Rectal smooth muscle tissue (tissue), 1 donor: ENCODE data around the gene PAQR7.

Source experiments
- H3K27ac ChIP-seq: one replicate; pipeline ENCODE4 v1.7.0; 2013; ENCODE audit warnings: low read depth, low read length, inconsistent platforms
- H3K27me3 ChIP-seq: one replicate; pipeline ENCODE4 v1.7.0; 2013; ENCODE audit warnings: low read length; ENCODE audit not compliant: control insufficient read depth, insufficient read depth
- H3K36me3 ChIP-seq: one replicate; pipeline ENCODE4 v1.7.0; 2013; ENCODE audit warnings: low read length; ENCODE audit not compliant: control insufficient read depth, insufficient read depth
- H3K4me1 ChIP-seq: one replicate; pipeline ENCODE4 v1.7.0; 2013; ENCODE audit warnings: low read length; ENCODE audit not compliant: control insufficient read depth, insufficient read depth
- H3K4me3 ChIP-seq: one replicate; pipeline ENCODE4 v1.7.0; 2013; ENCODE audit warnings: low read length
- H3K9ac ChIP-seq: one replicate; pipeline ENCODE4 v1.7.0; 2013; ENCODE audit warnings: low read length

Gene PAQR7

DNA sequence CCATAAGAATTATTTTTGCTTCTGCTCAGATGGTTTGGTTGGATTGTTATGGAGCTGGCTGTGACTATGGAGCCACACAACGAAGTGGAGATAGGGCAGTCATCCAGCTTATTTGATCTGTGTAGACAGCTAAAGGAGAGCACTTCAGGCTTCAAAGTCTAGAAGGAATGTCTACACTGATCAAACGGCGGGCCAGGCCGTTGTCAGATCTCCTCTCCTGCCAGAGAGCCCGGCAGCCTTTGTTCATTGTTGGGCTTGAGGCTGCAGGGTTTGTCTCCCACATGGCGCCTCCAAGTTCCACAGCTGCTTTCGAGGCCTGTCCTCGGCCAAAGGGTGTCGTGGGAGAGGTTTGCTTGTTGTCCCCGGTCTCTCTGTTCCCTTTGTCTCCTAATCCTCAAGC lies 33.5 kb upstream of the PAQR7 start:
- H3K27ac ChIP-seq = no peak overlapping the region

DNA sequence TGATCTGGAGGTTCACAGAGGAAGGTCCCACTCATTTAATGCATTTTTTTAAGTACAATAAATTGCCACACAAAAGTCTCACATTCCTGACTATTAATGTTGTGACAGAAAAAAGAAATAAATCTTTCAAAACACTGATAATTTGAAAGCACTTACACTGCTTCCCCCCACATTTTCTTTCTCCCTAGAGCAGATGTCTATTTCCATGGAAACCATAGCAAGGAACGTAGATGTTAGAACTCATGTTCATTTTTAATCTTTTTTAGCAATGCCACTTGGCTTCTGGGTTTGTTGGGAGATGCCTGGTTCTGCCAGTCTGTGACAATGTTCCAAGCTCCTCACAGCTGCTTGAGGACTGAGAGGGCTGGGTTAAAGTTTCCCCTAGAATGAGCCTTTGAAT lies 32.7 kb upstream of the PAQR7 start:
- H3K9ac ChIP-seq = no peak overlapping the region
- H3K27me3 ChIP-seq = no peaks in the 10 kb centered on the region
- peaks cover 6% of the 10 kb centered on the region for H3K4me1 ChIP-seq
- H3K4me3 ChIP-seq = no peak overlapping the region
- H3K27ac ChIP-seq = no peak overlapping the region
- no peaks in the 10 kb centered on the region for H3K36me3 ChIP-seq

More for the DNA sequence above, 33.5 kb upstream of the PAQR7 start:
- no peaks in the 10 kb centered on the region for H3K36me3 ChIP-seq
- H3K9ac ChIP-seq = no peak overlapping the region
- no peaks in the 10 kb centered on the region for H3K27me3 ChIP-seq
- no peak overlapping the region for H3K4me3 ChIP-seq
- peaks cover 6% of the 10 kb centered on the region for H3K4me1 ChIP-seq

DNA sequence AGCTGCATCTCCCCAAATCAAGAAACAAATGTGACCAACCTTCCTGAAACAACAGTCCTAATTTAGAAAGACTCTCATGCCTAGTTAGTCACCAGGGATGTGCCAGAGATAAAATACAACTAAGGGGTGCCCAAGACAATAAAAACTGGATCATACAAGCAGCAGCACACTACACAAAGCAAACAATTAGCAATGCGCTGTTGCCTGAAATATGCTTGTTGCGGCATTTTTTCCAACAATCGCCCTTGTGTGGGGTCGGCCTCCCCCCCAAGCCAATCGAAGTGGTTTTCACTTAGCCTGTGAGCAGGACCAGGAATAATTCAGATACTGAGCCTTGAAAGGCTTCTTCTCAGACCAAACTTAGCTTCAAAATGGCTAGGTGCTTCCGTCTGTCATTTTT lies 32.1 kb upstream of the PAQR7 start:
- Histone ChIP-seq H3K4me3 (no peak overlapping the region), H3K9ac (no peak overlapping the region), H3K4me1 (peaks cover 6% of the 10 kb centered on the region), H3K27me3 (no peaks in the 10 kb centered on the region), H3K36me3 (no peaks in the 10 kb centered on the region), H3K27ac (no peak overlapping the region)

DNA sequence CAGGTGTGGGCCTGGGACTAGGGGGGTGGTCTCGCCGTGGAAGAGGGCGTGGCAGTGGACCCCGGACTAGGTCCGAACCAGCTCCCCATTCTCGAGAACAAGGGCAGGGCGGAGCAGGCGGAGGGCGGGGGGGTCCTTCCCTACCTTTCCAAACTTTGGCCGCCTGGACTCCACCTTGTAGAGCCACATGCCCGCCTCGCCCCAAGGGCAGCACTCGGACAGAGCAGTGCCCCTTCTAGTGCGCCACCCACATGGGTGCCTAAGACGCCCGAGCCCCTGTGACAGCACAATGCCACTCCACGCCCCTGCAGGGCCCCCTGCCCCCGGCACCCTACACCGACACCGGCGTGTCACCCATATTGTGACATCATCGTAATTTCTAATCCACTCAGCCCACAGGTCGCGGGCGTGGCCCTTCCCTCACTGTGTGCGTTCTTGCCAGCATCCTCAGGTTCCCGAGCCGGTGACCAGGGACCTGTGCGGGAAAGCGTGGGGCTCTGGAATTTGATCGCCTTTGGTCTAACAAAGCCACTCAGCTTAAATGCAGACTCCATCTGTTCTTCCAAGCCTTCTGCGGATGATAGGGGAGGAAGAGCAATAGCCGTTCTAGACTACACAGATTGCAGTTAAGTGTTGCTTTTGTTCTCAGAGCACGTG lies 31.3 kb upstream of the PAQR7 start:
- H3K4me3 ChIP-seq = peak overlapping the region; percentile 73
- H3K27ac ChIP-seq = peak overlapping the region; percentile 14
- no peak overlapping the region for H3K9ac ChIP-seq
- H3K4me1 ChIP-seq = peaks cover 6% of the 10 kb centered on the region
- no peaks in the 10 kb centered on the region for H3K36me3 ChIP-seq
- H3K27me3 ChIP-seq = no peaks in the 10 kb centered on the region

DNA sequence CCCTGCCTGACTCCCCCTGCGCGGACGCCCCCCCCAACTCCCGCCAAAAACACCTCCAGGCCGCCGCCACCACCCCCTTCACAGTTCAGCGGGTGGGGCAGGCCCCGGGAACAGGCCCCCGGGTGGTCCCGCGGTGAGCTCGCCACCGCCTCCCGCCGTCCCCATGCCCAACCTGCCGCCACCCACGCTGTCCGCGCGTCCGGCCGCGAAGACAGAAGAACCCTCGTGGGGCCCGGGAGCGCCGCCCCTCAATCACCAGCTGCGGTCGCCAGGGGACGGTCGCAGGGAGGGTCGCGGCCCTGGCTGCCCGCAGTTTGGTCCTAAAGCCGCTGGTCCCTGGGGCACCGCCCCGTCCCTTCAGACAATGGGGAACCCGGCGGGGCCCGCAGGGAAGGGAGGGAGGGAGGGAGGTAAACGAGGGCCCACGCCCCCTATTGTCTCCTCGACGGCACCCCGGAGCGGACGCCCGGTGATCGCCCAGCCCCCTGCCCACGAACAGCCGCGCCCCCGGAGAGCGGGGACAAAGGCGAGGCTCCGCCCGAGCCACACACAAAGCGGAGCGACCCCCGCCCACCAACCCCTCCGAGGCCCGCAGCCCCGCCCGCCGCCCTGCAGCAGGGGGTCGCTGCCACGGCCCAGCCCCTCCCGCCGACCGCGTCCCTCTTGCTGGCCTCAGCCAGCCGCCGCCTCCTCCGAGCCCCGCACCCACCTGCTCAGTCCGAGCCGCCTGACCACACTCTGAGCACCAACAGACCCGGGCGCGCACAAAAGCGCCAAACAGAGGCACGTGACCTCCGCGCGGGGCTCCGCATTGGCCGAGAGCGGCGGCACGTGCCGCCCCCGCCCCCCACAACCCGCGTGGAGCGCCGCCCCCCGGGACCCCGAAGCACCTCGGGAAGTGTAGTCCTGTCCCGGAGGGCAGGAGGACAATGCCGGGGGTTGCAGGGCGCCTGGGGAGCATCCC lies 30.5 kb upstream of the PAQR7 start, which contains the start of gene STMN1:
Gene STMN1 (minus strand): TSS at position 740 of the 964 bp plus-strand sequence. CDS start 1,743 bp downstream, outside the sequence.
- peak within 1 kb of the TSS; percentile 14 for H3K27ac ChIP-seq
- H3K4me1 ChIP-seq = peaks cover 6% of the 10 kb centered on the region

DNA sequence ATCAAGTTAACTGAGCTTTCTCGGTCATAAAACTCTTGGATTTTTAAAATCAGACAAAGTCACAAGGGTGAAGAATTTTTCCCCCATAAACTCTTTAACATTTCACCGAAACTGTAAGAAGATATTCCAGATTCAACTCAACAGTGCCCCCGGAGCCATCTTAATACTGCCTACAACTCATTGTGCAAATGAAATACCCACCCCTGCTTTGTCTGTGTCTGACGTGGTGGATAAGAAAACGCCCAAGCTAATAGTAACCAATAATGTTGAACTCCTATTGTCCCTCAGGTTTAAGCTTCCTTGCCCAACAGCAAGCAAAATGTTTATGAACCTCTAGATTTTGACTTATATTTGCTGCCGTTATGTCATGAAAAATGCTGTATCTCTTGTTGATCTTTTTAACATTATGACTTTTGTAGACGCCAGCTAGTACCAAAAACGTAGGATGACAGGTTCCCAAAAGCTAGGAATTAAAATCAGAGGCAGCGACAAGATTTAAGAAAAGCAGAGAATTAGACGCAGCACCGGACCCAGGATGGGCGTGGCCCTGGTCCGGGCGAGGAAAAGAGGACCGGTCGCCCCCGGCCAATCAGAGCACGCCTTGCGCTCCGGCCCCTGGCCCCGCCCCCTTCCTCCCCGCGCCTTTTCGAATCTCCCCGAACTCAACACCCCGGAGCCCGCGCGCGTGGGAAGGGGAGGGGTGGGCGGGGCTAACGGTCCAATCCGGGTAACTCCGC lies 29.6 kb upstream of the PAQR7 start:
- H3K36me3 ChIP-seq = peaks cover 3% of the 10 kb centered on the region
- H3K4me1 ChIP-seq = peaks cover 6% of the 10 kb centered on the region
- no peak overlapping the region for H3K9ac ChIP-seq
- H3K27me3 ChIP-seq = no peaks in the 10 kb centered on the region
- peak overlapping the region; percentile 73 for H3K4me3 ChIP-seq
- H3K27ac ChIP-seq = no peak overlapping the region

More for the DNA sequence above, 30.5 kb upstream of the PAQR7 start, which contains the start of gene STMN1:
- no peak within 1 kb of the TSS for H3K9ac ChIP-seq
- H3K27me3 ChIP-seq = no peaks in the 10 kb centered on the region
- H3K4me3 ChIP-seq = peak within 1 kb of the TSS; percentile 73
- H3K36me3 ChIP-seq = peaks cover 3% of the 10 kb centered on the region

DNA sequence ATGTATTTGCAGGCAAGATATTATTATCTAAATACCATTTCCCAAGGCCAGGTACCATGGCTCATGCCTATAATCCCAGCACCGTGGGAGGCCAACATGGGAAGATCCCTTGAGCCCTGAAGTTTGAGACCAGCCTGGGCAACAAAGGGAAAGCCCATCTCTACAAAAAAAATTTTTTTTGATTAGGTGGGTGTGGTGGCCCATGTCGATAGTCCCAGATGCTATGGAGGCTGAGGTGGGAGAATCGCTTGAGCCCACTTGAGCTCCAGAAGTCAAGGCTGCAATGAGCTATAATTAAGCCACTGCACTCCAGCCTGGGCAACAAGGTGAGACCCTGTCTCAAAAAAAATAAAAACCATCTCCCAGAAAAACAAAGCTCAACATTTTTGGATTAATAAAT lies 28.5 kb upstream of the PAQR7 start:
- no peak overlapping the region for H3K4me3 ChIP-seq

DNA sequence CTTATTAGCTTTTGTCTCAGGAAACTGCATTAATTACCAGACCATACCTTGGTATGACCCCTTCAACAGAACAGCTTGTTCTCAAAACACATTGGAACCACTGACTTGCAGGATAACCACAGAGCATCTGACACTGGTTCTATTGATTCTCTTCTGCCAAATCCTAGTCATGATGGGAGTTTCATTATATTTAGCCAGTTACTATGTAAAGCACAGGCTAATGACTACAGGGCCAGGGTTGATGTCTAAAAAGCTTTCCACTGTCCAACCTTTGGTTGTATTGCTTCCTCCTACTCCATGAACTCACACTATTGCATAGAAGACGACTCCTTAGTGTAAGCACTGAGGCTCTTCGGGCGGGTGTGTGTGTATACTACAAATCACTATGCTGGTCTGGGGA lies 27.0 kb upstream of the PAQR7 start:
- H3K27ac ChIP-seq = no peak overlapping the region
- peaks cover 6% of the 10 kb centered on the region for H3K4me1 ChIP-seq
- no peak overlapping the region for H3K4me3 ChIP-seq
- H3K36me3 ChIP-seq = peaks cover 10% of the 10 kb centered on the region
- no peak overlapping the region for H3K9ac ChIP-seq
- H3K27me3 ChIP-seq = no peaks in the 10 kb centered on the region

More for the DNA sequence above, 28.5 kb upstream of the PAQR7 start:
- Histone ChIP-seq H3K27ac (no peak overlapping the region), H3K27me3 (no peaks in the 10 kb centered on the region), H3K4me1 (peaks cover 6% of the 10 kb centered on the region), H3K9ac (no peak overlapping the region), H3K36me3 (peaks cover 6% of the 10 kb centered on the region)

DNA sequence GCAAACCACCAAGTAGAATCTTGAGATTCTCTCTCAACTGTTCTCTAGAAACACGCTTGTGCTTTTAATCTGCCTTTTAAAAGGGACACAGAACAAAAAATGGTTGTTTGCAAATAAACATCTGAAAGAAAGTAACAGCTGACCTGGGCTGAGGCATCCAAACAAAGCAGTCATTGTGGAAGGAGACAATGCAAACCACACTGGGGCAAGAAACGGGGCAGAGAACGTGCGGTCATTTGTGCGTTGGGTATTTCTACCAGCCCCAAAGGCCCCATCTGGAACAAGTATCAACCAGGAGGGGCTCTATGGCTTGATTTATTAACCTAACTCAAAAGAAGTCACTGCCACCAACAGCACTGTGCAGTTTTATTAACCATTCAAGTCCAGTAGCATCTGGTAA lies 24.7 kb upstream of the PAQR7 start:
- Histone ChIP-seq H3K9ac (no peak overlapping the region), H3K36me3 (peaks cover 10% of the 10 kb centered on the region), H3K27me3 (no peaks in the 10 kb centered on the region), H3K27ac (no peak overlapping the region), H3K4me1 (peaks cover 6% of the 10 kb centered on the region), H3K4me3 (no peak overlapping the region)

DNA sequence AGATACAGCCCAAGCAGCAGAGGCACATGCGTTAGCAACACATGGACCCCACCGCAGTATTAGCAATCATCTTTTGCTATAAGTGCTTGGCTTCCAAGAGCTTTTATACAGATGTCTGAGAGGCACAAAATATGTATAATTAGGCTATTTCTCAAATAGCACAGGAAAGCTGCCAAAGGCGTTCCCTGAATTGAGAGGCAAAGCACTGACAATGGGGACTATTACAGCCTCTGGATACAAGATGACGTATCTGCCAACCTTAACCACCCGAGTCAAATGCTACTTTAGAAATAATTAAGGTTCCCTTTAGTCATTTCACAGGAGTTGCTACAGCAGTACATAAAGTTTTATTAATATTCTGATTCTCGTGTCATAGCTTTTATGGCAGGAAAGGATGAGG lies 24.3 kb upstream of the PAQR7 start:
- H3K36me3 ChIP-seq = peaks cover 10% of the 10 kb centered on the region

DNA sequence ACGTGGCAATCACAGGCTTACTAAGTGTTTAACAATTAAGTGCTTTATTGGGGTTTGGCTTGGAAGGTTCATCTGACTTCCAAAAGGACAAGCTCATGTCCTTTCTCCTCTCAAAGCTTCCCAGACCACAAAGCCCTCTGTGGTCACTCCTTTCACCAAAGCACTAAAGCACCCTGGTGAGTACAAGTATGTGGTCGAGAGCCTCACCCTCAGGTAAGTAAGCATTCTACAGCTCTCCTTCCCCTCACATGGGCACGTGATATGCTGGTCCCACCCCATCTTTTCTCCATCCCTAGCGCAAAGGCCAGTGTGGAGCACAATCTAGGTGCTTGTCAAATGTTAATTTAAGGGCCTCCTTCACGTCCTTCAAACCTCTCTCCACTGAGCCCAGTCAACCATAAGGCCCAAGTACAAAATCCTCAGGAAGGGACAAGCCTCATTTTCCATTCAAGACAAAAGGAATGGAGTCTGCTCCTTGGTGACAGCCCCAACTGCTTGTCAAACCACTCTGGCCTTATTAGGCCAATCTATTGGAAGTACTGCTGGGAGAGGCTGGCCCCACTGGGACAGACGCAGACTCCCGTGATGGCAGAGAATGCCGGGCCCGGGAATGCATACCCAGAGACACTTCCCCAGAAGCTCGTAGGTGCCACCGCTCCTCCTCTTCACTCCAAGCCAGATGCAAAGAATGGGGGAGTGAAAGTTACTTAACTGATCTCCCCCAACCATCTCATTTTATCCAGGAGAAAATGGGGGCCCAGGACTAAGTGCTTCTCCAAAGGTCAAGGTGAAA lies 22.9 kb upstream of the PAQR7 start:
- Histone ChIP-seq H3K4me3 (no peak overlapping the region), H3K36me3 (peaks cover 10% of the 10 kb centered on the region), H3K4me1 (no peaks in the 10 kb centered on the region), H3K27ac (no peak overlapping the region), H3K27me3 (no peaks in the 10 kb centered on the region), H3K9ac (no peak overlapping the region)

More for the DNA sequence above, 24.3 kb upstream of the PAQR7 start:
- Histone ChIP-seq H3K4me1 (peaks cover 4% of the 10 kb centered on the region), H3K9ac (no peak overlapping the region), H3K4me3 (no peak overlapping the region), H3K27ac (no peak overlapping the region), H3K27me3 (no peaks in the 10 kb centered on the region)
